Measurements from ENCODE around the gene ESRRA. TPM values are rescaled to one million over a fixed set of nuclear protein-coding genes. Genes with fewer than 3 reads are reported as not detected.

ESRRA gene
- total RNA-seq, 1 experiment from 2014 or later = 111 TPM

DNA sequence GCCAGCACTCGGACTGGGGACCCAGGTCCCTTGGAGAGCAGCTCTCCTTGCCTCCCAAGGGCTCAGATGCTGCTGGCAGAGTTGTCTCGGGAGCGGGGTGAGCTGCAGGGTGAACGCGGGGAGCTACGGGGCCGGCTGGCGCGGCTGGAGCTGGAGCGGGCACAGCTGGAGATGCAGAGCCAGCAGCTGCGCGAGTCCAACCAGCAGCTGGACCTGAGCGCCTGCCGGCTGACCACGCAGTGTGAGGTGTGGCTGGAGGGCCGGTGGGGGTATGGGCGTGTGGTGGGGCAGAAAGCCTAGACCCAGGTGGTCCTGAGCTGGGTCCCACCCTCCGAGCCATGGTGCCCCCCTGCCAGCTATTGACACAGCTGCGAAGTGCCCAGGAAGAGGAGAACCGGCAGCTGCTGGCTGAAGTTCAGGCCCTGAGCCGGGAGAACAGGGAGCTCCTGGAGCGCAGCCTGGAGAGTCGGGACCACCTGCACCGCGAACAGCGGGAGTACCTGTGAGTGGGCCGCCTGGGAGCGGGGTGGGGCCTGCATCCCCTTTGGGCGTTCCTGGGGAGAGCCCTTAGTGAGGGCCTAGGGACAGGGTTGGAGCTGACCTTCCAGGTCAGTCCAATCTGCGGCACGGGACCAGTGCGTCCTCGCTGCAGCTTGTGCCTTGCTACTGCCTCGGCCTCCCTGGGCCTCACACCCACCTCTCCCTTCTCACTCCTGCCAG lies 47.8 kb downstream of the ESRRA start:
- Histone ChIP-seq H3K9me3 (ENCODE audit: low read length) (no peaks in the 10 kb centered on the region), H3K36me3 (ENCODE audit: low read depth, low read length) (no peaks in the 10 kb centered on the region), H3K4me3 (ENCODE audit: low read length) (no peak overlapping the region), H3K27me3 (ENCODE audit: low read length) (no peaks in the 10 kb centered on the region), H3K9ac (ENCODE audit: low read length) (no peak overlapping the region), H3K4me2 (ENCODE audit: low read length) (no peak overlapping the region), H2AFZ (ENCODE audit: low read length) (no peak overlapping the region), H4K20me1 (ENCODE audit: low read length) (no peaks in the 10 kb centered on the region), H3F3A (ENCODE audit: low read length, unreplicated experiment) (no peaks in the 10 kb centered on the region), H3K9me2 (replicated peaks; ENCODE audit: low read length) (no peaks in the 10 kb centered on the region), H3K27ac (ENCODE audit: low read length) (no peak overlapping the region), H3K79me2 (ENCODE audit: low read length) (no peaks in the 10 kb centered on the region), H3K4me1 (ENCODE audit: insufficient read depth, low read length) (peaks cover 16% of the 10 kb centered on the region)
- ChIA-PET POLR2A (ENCODE audit: unreplicated experiment) (no interaction called here), CTCF (interaction anchor here (0.6 to 1.7 kb wide), 4 partner anchors 10 to 36 kb away, joined by 3 to 6 read pairs (median 4); partner anchors contain the start of genes PRDX5 and TRMT112)
- intact Hi-C loops (cut with micrococcal nuclease) = no loop called here
- no peak for DNase-seq
- no peak for TF ChIP-seq EZH2phosphoT487 (IDR thresholded peaks at IDR 0.05; ENCODE audit: borderline replicate concordance, low read length)
- TF ChIP-seq, protein P1, sequence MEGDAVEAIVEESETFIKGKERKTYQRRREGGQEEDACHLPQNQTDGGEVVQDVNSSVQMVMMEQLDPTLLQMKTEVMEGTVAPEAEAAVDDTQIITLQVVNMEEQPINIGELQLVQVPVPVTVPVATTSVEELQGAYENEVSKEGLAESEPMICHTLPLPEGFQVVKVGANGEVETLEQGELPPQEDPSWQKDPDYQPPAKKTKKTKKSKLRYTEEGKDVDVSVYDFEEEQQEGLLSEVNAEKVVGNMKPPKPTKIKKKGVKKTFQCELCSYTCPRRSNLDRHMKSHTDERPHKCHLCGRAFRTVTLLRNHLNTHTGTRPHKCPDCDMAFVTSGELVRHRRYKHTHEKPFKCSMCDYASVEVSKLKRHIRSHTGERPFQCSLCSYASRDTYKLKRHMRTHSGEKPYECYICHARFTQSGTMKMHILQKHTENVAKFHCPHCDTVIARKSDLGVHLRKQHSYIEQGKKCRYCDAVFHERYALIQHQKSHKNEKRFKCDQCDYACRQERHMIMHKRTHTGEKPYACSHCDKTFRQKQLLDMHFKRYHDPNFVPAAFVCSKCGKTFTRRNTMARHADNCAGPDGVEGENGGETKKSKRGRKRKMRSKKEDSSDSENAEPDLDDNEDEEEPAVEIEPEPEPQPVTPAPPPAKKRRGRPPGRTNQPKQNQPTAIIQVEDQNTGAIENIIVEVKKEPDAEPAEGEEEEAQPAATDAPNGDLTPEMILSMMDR (conservative IDR thresholded peaks at IDR 0.05; ENCODE audit: low read depth, low read length) = no peak
- no peak for TF ChIP-seq EZH2 (IDR thresholded peaks at IDR 0.05; ENCODE audit: low read length, unreplicated experiment)
- no TSS peak for BruUV-seq (replicated peaks)
- no peak for ATAC-seq

DNA sequence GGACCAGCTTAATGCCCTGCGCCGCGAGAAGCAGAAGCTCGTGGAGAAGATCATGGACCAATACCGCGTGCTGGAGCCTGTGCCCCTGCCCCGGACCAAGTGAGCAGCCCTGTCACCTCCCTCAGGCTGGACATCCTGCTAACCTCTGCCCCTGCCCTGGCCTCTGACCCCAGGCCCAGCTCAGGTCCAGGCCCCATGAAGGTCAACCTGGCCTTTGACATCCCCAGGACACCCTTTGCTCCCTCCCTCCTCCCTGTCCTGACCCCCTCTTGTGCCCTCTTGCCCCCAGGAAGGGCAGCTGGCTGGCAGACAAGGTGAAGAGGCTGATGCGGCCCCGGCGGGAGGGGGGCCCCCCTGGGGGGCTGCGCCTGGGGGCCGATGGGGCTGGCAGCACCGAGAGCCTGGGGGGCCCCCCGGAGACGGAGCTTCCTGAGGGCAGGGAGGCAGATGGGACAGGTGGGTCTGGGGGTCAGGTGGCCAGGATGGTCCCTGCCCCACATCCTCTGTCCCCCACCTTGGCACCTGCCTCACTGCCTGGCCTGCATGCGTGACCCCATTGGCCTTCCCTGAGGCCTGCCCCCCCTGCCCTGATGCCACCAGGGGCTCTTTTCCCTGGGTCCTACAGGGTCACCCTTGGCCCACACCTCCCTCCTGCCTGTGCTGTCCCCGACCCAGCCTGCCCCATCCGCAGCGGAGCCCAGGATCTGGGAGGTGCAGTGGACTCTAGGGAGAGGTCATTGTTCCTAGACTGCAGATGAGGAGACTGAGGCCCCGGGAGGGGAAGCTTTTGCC lies 48.6 kb downstream of the ESRRA start:
- BruUV-seq (replicated peaks) = no TSS peak
- no peaks in the 10 kb centered on the region for H3K9me3 ChIP-seq (ENCODE audit: low read length)
- intact Hi-C loops (cut with micrococcal nuclease) = no loop called here
- peaks cover 22% of the 10 kb centered on the region for H3K4me1 ChIP-seq (ENCODE audit: insufficient read depth, low read length)
- no peaks in the 10 kb centered on the region for H3F3A ChIP-seq (ENCODE audit: low read length, unreplicated experiment)
- H3K27me3 ChIP-seq (ENCODE audit: low read length) = no peaks in the 10 kb centered on the region
- no peaks in the 10 kb centered on the region for H3K36me3 ChIP-seq (ENCODE audit: low read depth, low read length)
- no peak for DNase-seq
- peaks cover 4% of the 10 kb centered on the region; the same call in 1 of the 2 replicates for H3K79me2 ChIP-seq (ENCODE audit: low read length)
- no peak overlapping the region for H3K4me3 ChIP-seq (ENCODE audit: low read length)
- H4K20me1 ChIP-seq (ENCODE audit: low read length) = no peaks in the 10 kb centered on the region
- no peak overlapping the region for H3K9ac ChIP-seq (ENCODE audit: low read length)
- H3K27ac ChIP-seq (ENCODE audit: low read length) = no peak overlapping the region
- POLR2A ChIA-PET (ENCODE audit: unreplicated experiment) = interaction anchor here (1.3 kb wide), 1 partner anchor 11 kb away, joined by 4 read pairs; no protein-coding TSS in a partner anchor
- H2AFZ ChIP-seq (ENCODE audit: low read length) = no peak overlapping the region
- CTCF ChIA-PET = interaction anchor here (0.6 to 4.5 kb wide), 7 partner anchors 8 to 425 kb away, joined by 3 to 106 read pairs (median 5); partner anchors contain the start of genes PRDX5, SF1 and TRMT112
- H3K4me2 ChIP-seq (ENCODE audit: low read length) = no peak overlapping the region
- H3K9me2 ChIP-seq (replicated peaks; ENCODE audit: low read length) = no peaks in the 10 kb centered on the region
- TF ChIP-seq, protein P1 (conservative IDR thresholded peaks at IDR 0.05; ENCODE audit: low read depth, low read length) = no peak
- no peak for TF ChIP-seq EZH2 (IDR thresholded peaks at IDR 0.05; ENCODE audit: low read length, unreplicated experiment)
- no peak for TF ChIP-seq EZH2phosphoT487 (IDR thresholded peaks at IDR 0.05; ENCODE audit: borderline replicate concordance, low read length)
- ATAC-seq = no peak
